Measurements from ENCODE around the gene CYB561A3.

Gene CYB561A3

GRCh38 chr11:61315260-61315659, 46.4 kb downstream of the CYB561A3 start:
- DNase-seq, result no peak

DNA sequence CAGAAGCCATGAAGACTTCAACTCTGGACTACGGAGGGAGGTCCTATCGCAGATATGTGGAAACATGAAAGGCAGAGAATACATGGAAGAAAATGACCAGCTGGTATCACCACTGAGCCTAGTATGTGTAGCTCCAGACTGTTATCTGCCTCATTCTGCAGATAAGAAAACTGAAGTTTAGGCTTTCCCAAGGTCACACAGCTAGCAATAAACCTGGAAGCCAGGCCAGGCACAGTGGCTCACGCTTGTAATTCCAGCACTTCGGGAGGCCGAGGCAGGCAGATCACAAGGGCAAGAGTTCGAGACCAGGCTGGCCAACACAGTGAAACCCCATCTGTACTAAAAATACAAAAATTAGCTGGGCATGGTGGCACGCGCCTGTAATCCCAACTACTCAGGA, 50.9 kb downstream of the CYB561A3 start:
- no peak for DNase-seq

DNA sequence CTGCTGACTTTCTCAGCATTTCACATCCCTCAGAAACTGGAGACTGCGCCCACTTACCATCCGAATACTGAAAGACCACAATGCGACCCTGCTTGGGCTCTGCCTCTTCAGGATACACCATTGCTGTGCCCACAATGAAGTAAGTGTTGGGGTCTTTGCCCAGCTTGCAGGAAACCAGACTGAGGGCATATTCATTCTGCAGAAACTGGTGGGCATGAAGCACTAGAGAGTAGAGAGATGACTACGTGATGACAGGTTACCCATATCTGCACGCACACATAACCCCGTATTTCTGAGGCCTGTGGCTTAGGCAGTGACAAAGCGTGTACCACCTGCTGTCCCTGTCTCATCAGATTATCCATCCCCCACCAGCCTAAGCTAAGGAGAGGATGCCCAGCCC, 51.9 kb downstream of the CYB561A3 start:
- no peak for DNase-seq

DNA sequence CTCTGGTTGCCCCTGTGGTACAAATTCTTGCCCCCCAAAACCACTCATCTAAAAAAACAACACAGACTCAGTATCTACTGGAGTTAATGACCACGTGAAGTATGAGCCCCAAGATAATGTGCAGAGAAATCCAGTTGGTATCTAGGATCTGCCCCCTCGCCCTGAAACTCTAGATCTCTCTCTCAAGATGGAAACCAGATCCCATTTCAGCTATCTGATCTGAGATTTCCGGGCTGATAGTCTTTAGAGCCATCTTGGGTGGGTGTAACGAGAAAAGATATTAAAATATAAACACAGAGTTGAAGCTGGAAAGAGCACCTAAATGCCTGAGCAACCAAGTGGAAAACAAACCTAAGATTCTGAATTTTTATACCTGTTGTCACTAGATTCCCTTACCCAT, 52.5 kb downstream of the CYB561A3 start:
- DNase-seq, result no peak

DNA sequence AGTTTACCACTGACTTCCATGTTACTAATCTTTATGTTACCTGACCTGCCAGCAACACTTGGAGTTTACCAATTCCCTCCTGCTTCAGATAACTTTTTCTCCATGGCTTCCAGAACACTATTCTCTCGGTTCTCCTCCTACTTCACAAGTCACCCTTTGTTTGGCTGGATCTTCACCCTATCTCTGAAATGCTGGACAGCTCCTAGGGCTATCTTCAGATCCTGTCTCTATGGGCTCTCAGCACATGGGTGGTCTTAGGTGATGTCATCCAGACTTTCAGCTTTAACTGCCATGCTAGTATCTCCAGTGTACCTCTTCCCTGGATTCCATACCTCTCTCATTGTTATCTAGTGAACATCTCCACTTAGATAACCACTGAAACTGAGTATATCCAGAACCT, 54.3 kb downstream of the CYB561A3 start:
- DNase-seq, result no peak

GRCh38 chr11:61306221-61306620, 55.5 kb downstream of the CYB561A3 start:
- DNase-seq, result no peak

- no peak for DNase-seq
Observed at GRCh38 chr11:61305417-61305816, 56.3 kb downstream of the CYB561A3 start.

GRCh38 chr11:61303725-61304124, 58.0 kb downstream of the CYB561A3 start:
- no peak for DNase-seq

DNA sequence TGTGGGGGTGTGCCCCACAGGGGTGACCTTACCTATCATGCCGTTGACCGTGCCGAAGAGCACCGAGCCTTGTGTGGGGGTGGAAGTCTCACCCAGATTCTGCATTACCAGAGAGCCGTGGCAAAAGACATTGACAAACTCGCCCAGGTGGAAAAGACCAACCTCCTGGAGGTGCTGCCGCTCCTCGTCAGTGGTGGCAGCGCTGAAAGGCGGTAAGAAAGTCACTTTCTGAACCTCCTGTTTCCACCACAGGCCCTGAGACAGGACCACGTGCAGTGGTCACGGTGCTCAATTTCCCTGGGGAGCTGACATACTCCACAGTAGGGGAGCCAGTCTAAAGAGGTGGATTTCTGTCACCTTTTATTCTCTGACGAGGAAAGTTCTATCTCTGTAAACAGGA, 59.1 kb downstream of the CYB561A3 start:
- DNase-seq, result no peak

Data from NCI-H1417 treated with DMSO at 0.1 percent for 48 hours (cell line).